SK-N-SH (cell line): Measurements from ENCODE around the gene DNPEP. TPM values are rescaled to one million over a fixed set of nuclear protein-coding genes. Genes with fewer than 3 reads are reported as not detected.

Experiments
- CTCF ChIA-PET: fragments of 300-600, 350-600 bp; formaldehyde crosslinking; extraction: SDS; loops from one replicate; lab custom pipeline; 2021; lab: Yijun Ruan, JAX
- POLR2A ChIA-PET: fragments of 350-600 bp; sonication (Branson Sonifier 250); formaldehyde crosslinking; extraction: SDS; loops from one replicate; lab custom pipeline; 2020; ENCODE audit warnings: antibody characterized with exemption, inconsistent platforms; lab: Yijun Ruan, JAX
- DNase-seq: peaks from one replicate; pipeline ENCODE4 v3.0.0; 2012
- H2AFZ ChIP-seq: fragments of 200-600 bp; sonication (generic); 2 replicates; pipeline ENCODE4 v1.8.1; 2016; ENCODE audit warnings: antibody characterized with exemption, mild to moderate bottlenecking, low read depth
- H3F3A ChIP-seq: fragments of 200-600 bp; sonication (generic); replicated peaks from 2 replicates; pipeline ENCODE3; 2016; ENCODE audit warnings: antibody characterized with exemption, mild to moderate bottlenecking; ENCODE audit not compliant: insufficient read depth
- H3K27ac ChIP-seq, 2 experiments: fragments of 200-500 bp in 1 of 2; fragments of 200-600 bp in 1 of 2; sonication (Bioruptor generic) in 1 of 2; sonication (generic), shearing (Covaris generic) in 1 of 2; 2 replicates each; pipeline versions ENCODE4 v1.5.1 to v1.6.1; 2014 to 2016; ENCODE audit warnings: low read depth in 2 of 2, inconsistent platforms in 1 of 2, low read length in 1 of 2, mild to moderate bottlenecking in 1 of 2, mixed read lengths in 1 of 2
- H3K27me3 ChIP-seq: fragments of 200-600 bp; sonication (generic), shearing (Covaris generic); 2 replicates; pipeline ENCODE4 v1.6.1; 2016; ENCODE audit warnings: mixed run types; ENCODE audit not compliant: insufficient read depth
- H3K36me3 ChIP-seq, 2 experiments: fragments of 200-500 bp in 1 of 2; fragments of 200-600 bp in 1 of 2; sonication (Bioruptor generic) in 1 of 2; sonication (generic) in 1 of 2; replicated peaks in 1 of 2; 2 replicates each; pipeline versions ENCODE3 to v1.5.1; 2014 to 2016; ENCODE audit warnings: low read length in 1 of 2, mild to moderate bottlenecking in 1 of 2; ENCODE audit not compliant: insufficient read depth in 2 of 2, control insufficient read depth in 1 of 2
- H3K4me1 ChIP-seq, 2 experiments: fragments of 200-500 bp in 1 of 2; fragments of 200-600 bp in 1 of 2; sonication (Bioruptor generic) in 1 of 2; sonication (generic), shearing (Covaris generic) in 1 of 2; 2 replicates each; pipeline versions ENCODE4 v1.5.1 to v1.6.1; 2014 to 2016; ENCODE audit warnings: low read depth in 1 of 2, low read length in 1 of 2, mixed run types in 1 of 2; ENCODE audit not compliant: insufficient read depth in 2 of 2, control insufficient read depth in 1 of 2
- H3K4me2 ChIP-seq: fragments of 200-600 bp; sonication (generic), shearing (Covaris generic); 2 replicates; pipeline ENCODE4 v1.6.1; 2017; ENCODE audit warnings: mixed run types
- H3K4me3 ChIP-seq, 2 experiments: fragments of 200-500 bp in 1 of 2; fragments of 200-600 bp in 1 of 2; sonication (Bioruptor generic) in 1 of 2; sonication (generic), shearing (Covaris generic) in 1 of 2; 2 replicates each; pipeline versions ENCODE4 v1.5.1 to v1.8.1; 2014 to 2016; ENCODE audit warnings: low read depth in 2 of 2, inconsistent platforms in 1 of 2, low read length in 1 of 2, mild to moderate bottlenecking in 1 of 2, mixed read lengths in 1 of 2, moderate library complexity in 1 of 2
- H3K79me2 ChIP-seq: fragments of 200-600 bp; sonication (generic); 2 replicates; pipeline ENCODE4 v1.8.1; 2017; ENCODE audit warnings: mild to moderate bottlenecking; ENCODE audit not compliant: insufficient read depth
- H3K9ac ChIP-seq: fragments of 200-600 bp; sonication (generic); 2 replicates; pipeline ENCODE4 v1.6.1; 2017; ENCODE audit warnings: mixed run types
- H3K9me2 ChIP-seq: fragments of 200-600 bp; sonication (generic); 2 replicates; pipeline ENCODE4 v1.6.1; 2017; ENCODE audit warnings: mixed run types
- H3K9me3 ChIP-seq: fragments of 200-600 bp; sonication (generic); 2 replicates; pipeline ENCODE4 v1.6.1; 2017; ENCODE audit warnings: mixed run types, mild to moderate bottlenecking, moderate library complexity
- H4K20me1 ChIP-seq: fragments of 200-600 bp; sonication (generic); 2 replicates; pipeline ENCODE4 v1.6.1; 2017; ENCODE audit warnings: mild to moderate bottlenecking, mixed run types; ENCODE audit not compliant: insufficient read depth
- CHD2 ChIP-seq: fragments of 150-350 bp; IDR thresholded peaks from 2 replicates; pipeline ENCODE4 v1.6.1; 2018; ENCODE audit warnings: low read length; ENCODE audit not compliant: partially characterized antibody
- ELF1 ChIP-seq: IDR thresholded peaks from 2 replicates; pipeline ENCODE4 v1.4.0; 2012
- FOSL2 ChIP-seq: IDR thresholded peaks from 2 replicates; pipeline ENCODE4 v1.4.0; 2012; ENCODE audit warnings: low read depth, mild to moderate bottlenecking, moderate library complexity, borderline replicate concordance
- FOXJ3 ChIP-seq: sonication (generic); formaldehyde crosslinking; IDR thresholded peaks from 2 replicates; pipeline ENCODE4 v1.5.1; 2020; ENCODE audit warnings: mild to moderate bottlenecking, missing genetic modification reagents
- FOXM1 ChIP-seq: IDR thresholded peaks from 2 replicates; pipeline ENCODE4 v1.4.0; 2012; ENCODE audit warnings: low read depth, mild to moderate bottlenecking
- JUND ChIP-seq: IDR thresholded peaks from 2 replicates; pipeline ENCODE4 v1.4.0; 2012
- MEF2A ChIP-seq: IDR thresholded peaks from 2 replicates; pipeline ENCODE4 v1.4.0; 2012; ENCODE audit warnings: low read depth, borderline replicate concordance
- PBX3 ChIP-seq: IDR thresholded peaks from 2 replicates; pipeline ENCODE4; 2012
- POLR2AphosphoS5 ChIP-seq: IDR thresholded peaks from 2 replicates; pipeline ENCODE4 v1.6.1; 2012; ENCODE audit warnings: low read depth, low read length
- RAD21 ChIP-seq: IDR thresholded peaks from 2 replicates; pipeline ENCODE4 v1.6.1; 2012; ENCODE audit warnings: mild to moderate bottlenecking, low read length
- RCOR1 ChIP-seq: fragments of 150-350 bp; IDR thresholded peaks from 2 replicates; pipeline ENCODE4 v1.6.1; 2017; ENCODE audit warnings: antibody characterized with exemption, low read length
- RFX5 ChIP-seq: IDR thresholded peaks from 2 replicates; pipeline ENCODE4 v1.6.1; 2012; ENCODE audit warnings: mild to moderate bottlenecking, improper control_type of control experiment, low read length
- SIN3A ChIP-seq: IDR thresholded peaks from 2 replicates; pipeline ENCODE4 v1.6.1; 2012; ENCODE audit warnings: low read depth, mild to moderate bottlenecking, low read length, moderate library complexity, borderline replicate concordance
- SMC3 ChIP-seq: IDR thresholded peaks from 2 replicates; pipeline ENCODE4 v1.6.1; 2012; ENCODE audit warnings: low read depth, low read length, improper control_type of control experiment
- TCF12 ChIP-seq: IDR thresholded peaks from 2 replicates; pipeline ENCODE4 v1.4.0; 2012
- TEAD4 ChIP-seq: IDR thresholded peaks from 2 replicates; pipeline ENCODE4 v1.4.0; 2012; ENCODE audit warnings: mild to moderate bottlenecking, borderline replicate concordance; ENCODE audit not compliant: insufficient read depth
- YY1 ChIP-seq: IDR thresholded peaks from 2 replicates; pipeline ENCODE4 v1.4.0; 2012; ENCODE audit warnings: low read depth, mild to moderate bottlenecking
- WGBS: methylation state at CpG from one replicate; pipeline ENCODE4 v1.1.6; 2017; ENCODE audit warnings: low lambda C conversion rate; 5-methylcytosine and 5-hydroxymethylcytosine counted together
- polyA plus RNA-seq, 3 experiments: library from polyadenylated mRNA; depleted of rRNA; stranded (reverse); fragments of >200 nt; gene quantifications; 2 replicates each; pipeline ENCODE4 v1.2.3, GENCODE V29; 2012
- TF ChIP-seq, protein P1 (sequence below): fragments of 150-350 bp; IDR thresholded peaks from 2 replicates; pipeline ENCODE4 v1.6.1; 2016; ENCODE audit warnings: mild to moderate bottlenecking, low read depth, low read length
- TF ChIP-seq, protein P2 (sequence below): IDR thresholded peaks from 2 replicates; pipeline ENCODE4 v1.4.0; 2012; ENCODE audit warnings: low read depth, borderline replicate concordance

The DNPEP gene
- polyA plus RNA-seq, 1 of the 3 experiments (the other 2 are of a cell fraction): 80.7 TPM

GRCh38 chr2:219416235-219416602 is 28.5 kb upstream of the DNPEP start (continued):
- TF ChIP-seq SIN3A: no peak
- TF ChIP-seq POLR2AphosphoS5: no peak
- TF ChIP-seq RCOR1: no peak

- 69% methylated on average over 5 of the region's 5 CpGs for WGBS
- H3K9ac ChIP-seq: no peak overlapping the region
- H3K36me3 ChIP-seq: no peaks in the 10 kb centered on the region
- ChIA-PET POLR2A (no interaction called here), CTCF (interaction anchor here (0.9 to 7.2 kb wide), 7 partner anchors 13 to 528 kb away, joined by 3 to 46 read pairs (median 4); no protein-coding TSS in a partner anchor)
- H3K4me2 ChIP-seq: no peak overlapping the region
- no peak overlapping the region for H3K4me3 ChIP-seq
- 0 out of 2 replicates have a peak, but pooled peaks cover 6% of the 10 kb centered on the region for H3K9me3 ChIP-seq
- no peaks in the 10 kb centered on the region; a peak in 1 of 4 replicates for H3K4me1 ChIP-seq
- TF ChIP-seq TCF12: no peak
- no peak for TF ChIP-seq RAD21
- TF ChIP-seq FOXM1: no peak
- TF ChIP-seq ELF1: no peak
- no peak for TF ChIP-seq RFX5
- no peak for TF ChIP-seq SMC3
- TF ChIP-seq JUND: no peak
- no peak for TF ChIP-seq TEAD4
- no peak for TF ChIP-seq SIN3A
- no peak for TF ChIP-seq FOSL2
- TF ChIP-seq PBX3: no peak
- TF ChIP-seq, protein P1, sequence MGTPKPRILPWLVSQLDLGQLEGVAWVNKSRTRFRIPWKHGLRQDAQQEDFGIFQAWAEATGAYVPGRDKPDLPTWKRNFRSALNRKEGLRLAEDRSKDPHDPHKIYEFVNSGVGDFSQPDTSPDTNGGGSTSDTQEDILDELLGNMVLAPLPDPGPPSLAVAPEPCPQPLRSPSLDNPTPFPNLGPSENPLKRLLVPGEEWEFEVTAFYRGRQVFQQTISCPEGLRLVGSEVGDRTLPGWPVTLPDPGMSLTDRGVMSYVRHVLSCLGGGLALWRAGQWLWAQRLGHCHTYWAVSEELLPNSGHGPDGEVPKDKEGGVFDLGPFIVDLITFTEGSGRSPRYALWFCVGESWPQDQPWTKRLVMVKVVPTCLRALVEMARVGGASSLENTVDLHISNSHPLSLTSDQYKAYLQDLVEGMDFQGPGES: no peak
- H2AFZ ChIP-seq: no peak overlapping the region
- H3K9me2 ChIP-seq: no peaks in the 10 kb centered on the region
- no peaks in the 10 kb centered on the region for H4K20me1 ChIP-seq
- DNase-seq: no peak
- no peak overlapping the region for H3K27ac ChIP-seq
- no peaks in the 10 kb centered on the region for H3K27me3 ChIP-seq
- no peaks in the 10 kb centered on the region for H3K79me2 ChIP-seq
- H3F3A ChIP-seq: no peaks in the 10 kb centered on the region
These were observed 28.0 kb upstream of the DNPEP start for GRCh38 chr2:219415580-219416234.

DNA sequence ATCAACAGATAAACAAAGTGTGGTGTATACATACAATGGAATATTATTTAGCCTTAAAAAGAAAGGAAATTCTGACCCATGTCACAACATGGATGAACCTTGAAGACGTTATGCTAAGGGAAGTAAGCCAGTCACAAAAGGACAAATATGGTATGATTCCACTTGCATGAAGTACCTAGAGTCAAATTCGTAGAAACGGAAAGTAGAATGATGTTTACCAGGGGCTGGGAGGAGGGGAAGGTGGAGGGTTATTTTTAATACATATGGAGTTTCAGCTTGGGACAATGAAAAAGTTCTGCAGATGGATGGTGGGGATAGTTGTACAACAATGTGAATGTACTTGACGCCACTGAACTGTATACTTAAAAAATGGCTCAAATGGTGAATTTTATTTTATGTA is 27.1 kb upstream of the DNPEP start:
- Histone ChIP-seq H3K9me3 (0 out of 2 replicates have a peak, but pooled peaks cover 6% of the 10 kb centered on the region), H3K9me2 (no peaks in the 10 kb centered on the region), H4K20me1 (no peaks in the 10 kb centered on the region), H3K4me1 (no peaks in the 10 kb centered on the region; a peak in 1 of 4 replicates), H3K27ac (no peak overlapping the region), H3K36me3 (no peaks in the 10 kb centered on the region), H3K27me3 (no peaks in the 10 kb centered on the region), H3K4me3 (no peak overlapping the region), H2AFZ (no peak overlapping the region), H3F3A (no peaks in the 10 kb centered on the region), H3K79me2 (no peaks in the 10 kb centered on the region), H3K4me2 (no peak overlapping the region), H3K9ac (no peak overlapping the region)
- 78% methylated on average over 4 of the region's 4 CpGs for WGBS
- DNase-seq: no peak
- ChIA-PET CTCF (interaction anchor here (0.9 to 7.2 kb wide), 4 partner anchors 12 to 528 kb away, joined by 3 to 46 read pairs (median 6); no protein-coding TSS in a partner anchor), POLR2A (no interaction called here)
- TF ChIP-seq YY1 (no peak), CHD2 (no peak), POLR2AphosphoS5 (no peak), FOXJ3 (no peak), SMC3 (no peak), RFX5 (no peak), MEF2A (no peak)
- TF ChIP-seq, protein P2, sequence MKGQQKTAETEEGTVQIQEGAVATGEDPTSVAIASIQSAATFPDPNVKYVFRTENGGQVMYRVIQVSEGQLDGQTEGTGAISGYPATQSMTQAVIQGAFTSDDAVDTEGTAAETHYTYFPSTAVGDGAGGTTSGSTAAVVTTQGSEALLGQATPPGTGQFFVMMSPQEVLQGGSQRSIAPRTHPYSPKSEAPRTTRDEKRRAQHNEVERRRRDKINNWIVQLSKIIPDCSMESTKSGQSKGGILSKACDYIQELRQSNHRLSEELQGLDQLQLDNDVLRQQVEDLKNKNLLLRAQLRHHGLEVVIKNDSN: no peak
